K562 (cell line): Measurements from ENCODE around the gene COL15A1. TPM values are rescaled to one million over a fixed set of nuclear protein-coding genes. Genes with fewer than 3 reads are reported as not detected.

Source experiments
- CHCHD3 ChIP-seq: fragments of 250-450 bp; sonication (Bioruptor Pico); IDR thresholded peaks from 2 replicates; pipeline ENCODE4 v2.1.2; 2022; ENCODE audit warnings: mild to moderate bottlenecking
- CXXC5 ChIP-seq: fragments of 250-450 bp; sonication (Bioruptor Pico); IDR thresholded peaks from 2 replicates; pipeline ENCODE4 v1.8.0; 2022; ENCODE audit warnings: inconsistent platforms, mild to moderate bottlenecking, moderate library complexity
- ELF1 ChIP-seq: fragments of 200-800 bp; sonication (Bioruptor generic); IDR thresholded peaks from 2 replicates; pipeline ENCODE4 v1.6.1; 2016; ENCODE audit warnings: missing genetic modification characterization, missing compliant biosample characterization
- HMGN3 ChIP-seq: IDR thresholded peaks from 2 replicates; pipeline ENCODE4 v1.6.1; 2011; ENCODE audit warnings: borderline replicate concordance, low read depth, mild to moderate bottlenecking, mixed read lengths, low read length; ENCODE audit not compliant: insufficient read length; ENCODE audit errors: extremely low read depth
- HNRNPH1 ChIP-seq: fragments of 200-400 bp; formaldehyde crosslinking; optimal IDR thresholded peaks from 2 replicates; pipeline ENCODE3; 2017; ENCODE audit warnings: low read depth, mild to moderate bottlenecking, low read length, moderate library complexity
- HNRNPL ChIP-seq: fragments of 200-400 bp; formaldehyde crosslinking; IDR thresholded peaks from 2 replicates; pipeline ENCODE4 v1.6.1; 2017; ENCODE audit warnings: low read depth, mild to moderate bottlenecking, low read length
- IFI16 ChIP-seq: fragments of 250-450 bp; sonication (Bioruptor Pico); IDR thresholded peaks from 2 replicates; pipeline ENCODE4 v2.1.2; 2022; ENCODE audit warnings: mild to moderate bottlenecking, inconsistent platforms
- LEF1 ChIP-seq: fragments of 450-650 bp; IDR thresholded peaks from 2 replicates; pipeline ENCODE4 v1.6.1; 2016; ENCODE audit warnings: mild to moderate bottlenecking
- MAFK ChIP-seq: IDR thresholded peaks from 2 replicates; pipeline ENCODE4 v1.6.1; 2011; ENCODE audit warnings: low read length, improper control_type of control experiment
- MCM2 ChIP-seq: fragments of 450-650 bp; IDR thresholded peaks from 2 replicates; pipeline ENCODE4 v1.6.1; 2017; ENCODE audit warnings: low read depth, mild to moderate bottlenecking
- NFIC ChIP-seq: fragments of 450-650 bp; IDR thresholded peaks from 2 replicates; pipeline ENCODE4 v1.6.1; 2017; ENCODE audit warnings: mild to moderate bottlenecking, inconsistent platforms
- OTX1 ChIP-seq: fragments of 450-650 bp; formaldehyde crosslinking; IDR thresholded peaks from 2 replicates; pipeline ENCODE4 v1.4.0; 2022; ENCODE audit warnings: mild to moderate bottlenecking
- RBBP5 ChIP-seq: fragments of 200-600 bp; sonication (generic); IDR thresholded peaks from 2 replicates; pipeline ENCODE4 v1.6.1; 2012; ENCODE audit warnings: borderline replicate concordance, mild to moderate bottlenecking, low read length, control low read depth, inconsistent platforms; ENCODE audit not compliant: insufficient read depth, poor library complexity, severe bottlenecking
- RNF2 ChIP-seq: sonication (generic); IDR thresholded peaks from 2 replicates; pipeline ENCODE4 v1.6.1; 2016
- SMARCA5 ChIP-seq: fragments of 450-650 bp; IDR thresholded peaks from 2 replicates; pipeline ENCODE4 v1.6.1; 2016
- TAF7 ChIP-seq: fragments of 450-650 bp; IDR thresholded peaks from 2 replicates; pipeline ENCODE4 v1.6.1; 2016; ENCODE audit warnings: missing genetic modification characterization, missing compliant biosample characterization
- ZNF586 ChIP-seq: fragments of 450-650 bp; formaldehyde crosslinking; conservative IDR thresholded peaks from 2 replicates; pipeline ENCODE4 v1.4.0; 2020; ENCODE audit warnings: mild to moderate bottlenecking, moderate library complexity
- polyA plus RNA-seq, 8 experiments: library from polyadenylated mRNA; depleted of rRNA in 4 of 8; stranded (reverse) in 5 of 8; unstranded in 3 of 8; fragments of >200 nt; fragmentation: Nextera tagmentation in 2 of 8; fragmentation: Illumina TruSeq in 1 of 8; extraction: Ambion mirVana in 2 of 8; extraction: Trizol in 1 of 8; gene quantifications; 2 replicates each; pipeline versions ENCODE4 v1.2.1 to v1.2.3, GENCODE V29; 2011 to 2014; ENCODE audit warnings: inconsistent platforms in 1 of 8, missing spikeins in 1 of 8
- total RNA-seq, 7 experiments: library from RNA; depleted of rRNA in 6 of 7; stranded (reverse); fragments of >200 nt in 6 of 7; fragmentation: Illumina TruSeq in 2 of 7; extraction: Trizol in 2 of 7; gene quantifications; 2 replicates each; pipeline versions ENCODE4 v1.2.1 to v1.2.3, GENCODE V29; 2011 to 2021; ENCODE audit warnings: low replicate concordance in 1 of 7
- TF ChIP-seq, protein P1 (sequence below): fragments of 450-650 bp; IDR thresholded peaks from 2 replicates; pipeline ENCODE4 v1.6.1; 2016; ENCODE audit warnings: mild to moderate bottlenecking
- TF ChIP-seq, protein P2 (sequence below), 2 experiments: fragments of 450-650 bp in 1 of 2; sonication (generic) in 1 of 2; formaldehyde crosslinking; conservative IDR thresholded peaks; 2 replicates each; pipeline versions ENCODE4 v1.4.0 to v1.8.1; 2020 to 2022; ENCODE audit warnings: mild to moderate bottlenecking in 1 of 2, missing genetic modification reagents in 1 of 2
- TF ChIP-seq, protein P3 (sequence below): sonication (generic); IDR thresholded peaks from 2 replicates; pipeline ENCODE4 v1.6.1; 2016
- TF ChIP-seq, protein P4 (sequence below): IDR thresholded peaks from 2 replicates; pipeline ENCODE4 v1.6.1; 2011; ENCODE audit not compliant: insufficient read length; ENCODE audit errors: extremely low read depth
- TF ChIP-seq, protein P5 (sequence below): IDR thresholded peaks from 2 replicates; pipeline ENCODE4 v1.6.1; 2012; ENCODE audit warnings: low read depth, low read length, improper control_type of control experiment, borderline replicate concordance

The COL15A1 gene
- total and polyA plus RNA-seq, 9 of the 15 experiments (the other 6 are each of a cell fraction or from before 2014, with no cell fraction given): 0.46 to 5.1 (median 2.6) TPM

DNA sequence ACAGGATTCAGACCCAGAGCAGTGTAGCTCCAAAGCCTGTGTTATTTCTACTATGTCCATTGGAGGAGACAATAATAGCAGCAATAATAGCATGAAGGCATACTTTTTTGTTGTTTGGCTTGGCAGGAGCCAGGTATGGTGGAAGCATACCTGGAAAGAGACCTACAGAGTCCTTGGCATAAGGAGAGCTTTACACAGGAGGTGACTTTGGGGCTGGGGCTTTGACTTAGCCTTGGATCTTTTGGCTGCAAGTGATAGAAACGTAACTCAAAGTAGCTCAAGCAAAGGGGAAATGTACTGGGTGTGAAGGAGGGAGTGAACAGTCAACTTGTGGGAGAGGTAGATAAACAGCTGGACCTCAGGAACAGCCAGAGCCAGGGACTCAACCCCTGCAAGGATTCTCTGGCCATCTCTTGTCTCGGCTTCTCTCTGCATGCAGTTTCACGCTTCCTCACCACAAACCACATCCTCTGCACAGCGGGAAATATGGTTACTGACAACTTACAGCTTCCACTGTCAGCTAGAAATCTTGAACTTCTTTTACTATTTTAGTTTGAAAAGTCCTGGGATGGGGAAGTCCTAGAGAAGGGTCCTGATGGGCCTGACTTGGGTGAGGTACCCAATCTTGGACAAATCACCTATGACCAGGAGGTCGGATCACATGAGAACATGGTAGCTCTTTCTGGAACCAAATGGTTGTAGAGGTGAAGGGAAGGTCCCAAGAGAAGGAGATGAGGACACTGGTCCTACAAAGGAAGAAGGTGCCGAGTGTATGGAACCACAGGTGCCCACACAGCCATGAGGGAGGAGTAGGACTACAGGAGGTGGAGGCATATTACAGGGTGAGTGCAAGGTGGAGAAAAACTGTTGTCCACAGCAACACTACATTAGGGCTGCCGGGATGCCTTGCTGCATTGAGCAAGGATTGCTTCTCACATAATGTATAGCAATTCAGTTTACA lies 114.2 kb downstream of the COL15A1 start (continued):
- TF ChIP-seq NFIC: peak; percentile 70
- TF ChIP-seq MAFK: no peak
- TF ChIP-seq IFI16 (CRISPR knock-in tag): no peak
- TF ChIP-seq LEF1: peak; percentile 58; the same call in 1 of the 2 replicates
- TF ChIP-seq ZNF586: no peak
- TF ChIP-seq, protein P1, sequence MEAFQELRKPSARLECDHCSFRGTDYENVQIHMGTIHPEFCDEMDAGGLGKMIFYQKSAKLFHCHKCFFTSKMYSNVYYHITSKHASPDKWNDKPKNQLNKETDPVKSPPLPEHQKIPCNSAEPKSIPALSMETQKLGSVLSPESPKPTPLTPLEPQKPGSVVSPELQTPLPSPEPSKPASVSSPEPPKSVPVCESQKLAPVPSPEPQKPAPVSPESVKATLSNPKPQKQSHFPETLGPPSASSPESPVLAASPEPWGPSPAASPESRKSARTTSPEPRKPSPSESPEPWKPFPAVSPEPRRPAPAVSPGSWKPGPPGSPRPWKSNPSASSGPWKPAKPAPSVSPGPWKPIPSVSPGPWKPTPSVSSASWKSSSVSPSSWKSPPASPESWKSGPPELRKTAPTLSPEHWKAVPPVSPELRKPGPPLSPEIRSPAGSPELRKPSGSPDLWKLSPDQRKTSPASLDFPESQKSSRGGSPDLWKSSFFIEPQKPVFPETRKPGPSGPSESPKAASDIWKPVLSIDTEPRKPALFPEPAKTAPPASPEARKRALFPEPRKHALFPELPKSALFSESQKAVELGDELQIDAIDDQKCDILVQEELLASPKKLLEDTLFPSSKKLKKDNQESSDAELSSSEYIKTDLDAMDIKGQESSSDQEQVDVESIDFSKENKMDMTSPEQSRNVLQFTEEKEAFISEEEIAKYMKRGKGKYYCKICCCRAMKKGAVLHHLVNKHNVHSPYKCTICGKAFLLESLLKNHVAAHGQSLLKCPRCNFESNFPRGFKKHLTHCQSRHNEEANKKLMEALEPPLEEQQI: no peak
- no peak for TF ChIP-seq MCM2
- TF ChIP-seq RNF2: peak; percentile 98
- no peak for TF ChIP-seq HNRNPL
- peak; percentile 35 for TF ChIP-seq HMGN3
- TF ChIP-seq, protein P2, sequence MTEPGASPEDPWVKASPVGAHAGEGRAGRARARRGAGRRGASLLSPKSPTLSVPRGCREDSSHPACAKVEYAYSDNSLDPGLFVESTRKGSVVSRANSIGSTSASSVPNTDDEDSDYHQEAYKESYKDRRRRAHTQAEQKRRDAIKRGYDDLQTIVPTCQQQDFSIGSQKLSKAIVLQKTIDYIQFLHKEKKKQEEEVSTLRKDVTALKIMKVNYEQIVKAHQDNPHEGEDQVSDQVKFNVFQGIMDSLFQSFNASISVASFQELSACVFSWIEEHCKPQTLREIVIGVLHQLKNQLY (CRISPR knock-in tag; conservative IDR thresholded peaks at IDR 0.05): no peak
- TF ChIP-seq, protein P3, sequence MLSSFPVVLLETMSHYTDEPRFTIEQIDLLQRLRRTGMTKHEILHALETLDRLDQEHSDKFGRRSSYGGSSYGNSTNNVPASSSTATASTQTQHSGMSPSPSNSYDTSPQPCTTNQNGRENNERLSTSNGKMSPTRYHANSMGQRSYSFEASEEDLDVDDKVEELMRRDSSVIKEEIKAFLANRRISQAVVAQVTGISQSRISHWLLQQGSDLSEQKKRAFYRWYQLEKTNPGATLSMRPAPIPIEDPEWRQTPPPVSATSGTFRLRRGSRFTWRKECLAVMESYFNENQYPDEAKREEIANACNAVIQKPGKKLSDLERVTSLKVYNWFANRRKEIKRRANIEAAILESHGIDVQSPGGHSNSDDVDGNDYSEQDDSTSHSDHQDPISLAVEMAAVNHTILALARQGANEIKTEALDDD: peak; percentile 93
- TF ChIP-seq, protein P4, sequence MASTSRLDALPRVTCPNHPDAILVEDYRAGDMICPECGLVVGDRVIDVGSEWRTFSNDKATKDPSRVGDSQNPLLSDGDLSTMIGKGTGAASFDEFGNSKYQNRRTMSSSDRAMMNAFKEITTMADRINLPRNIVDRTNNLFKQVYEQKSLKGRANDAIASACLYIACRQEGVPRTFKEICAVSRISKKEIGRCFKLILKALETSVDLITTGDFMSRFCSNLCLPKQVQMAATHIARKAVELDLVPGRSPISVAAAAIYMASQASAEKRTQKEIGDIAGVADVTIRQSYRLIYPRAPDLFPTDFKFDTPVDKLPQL: no peak
- no peak for TF ChIP-seq HNRNPH1
- TF ChIP-seq RBBP5: no peak
- TF ChIP-seq CXXC5 (CRISPR knock-in tag): peak; percentile 65
- TF ChIP-seq, protein P5, sequence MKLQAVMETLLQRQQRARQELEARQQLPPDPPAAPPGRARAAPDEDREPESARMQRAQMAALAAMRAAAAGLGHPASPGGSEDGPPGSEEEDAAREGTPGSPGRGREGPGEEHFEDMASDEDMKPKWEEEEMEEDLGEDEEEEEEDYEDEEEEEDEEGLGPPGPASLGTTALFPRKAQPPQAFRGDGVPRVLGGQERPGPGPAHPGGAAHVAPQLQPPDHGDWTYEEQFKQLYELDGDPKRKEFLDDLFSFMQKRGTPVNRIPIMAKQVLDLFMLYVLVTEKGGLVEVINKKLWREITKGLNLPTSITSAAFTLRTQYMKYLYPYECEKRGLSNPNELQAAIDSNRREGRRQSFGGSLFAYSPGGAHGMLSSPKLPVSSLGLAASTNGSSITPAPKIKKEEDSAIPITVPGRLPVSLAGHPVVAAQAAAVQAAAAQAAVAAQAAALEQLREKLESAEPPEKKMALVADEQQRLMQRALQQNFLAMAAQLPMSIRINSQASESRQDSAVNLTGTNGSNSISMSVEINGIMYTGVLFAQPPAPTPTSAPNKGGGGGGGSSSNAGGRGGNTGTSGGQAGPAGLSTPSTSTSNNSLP: no peak
- TF ChIP-seq CHCHD3 (CRISPR knock-in tag): no peak
- TF ChIP-seq OTX1 (CRISPR knock-in tag): no peak
- no peak for TF ChIP-seq ELF1 (tag)
- TF ChIP-seq TAF7: no peak
- peak; percentile 84; the same call in 1 of the 2 replicates for TF ChIP-seq SMARCA5
